Mesendoderm (in vitro differentiated cells): ENCODE results near the gene ALPL.

Experiments
- DNase-seq: peaks from one replicate; pipeline ENCODE4 v3.0.0; 2013
- H2AK5ac ChIP-seq: 2 replicates; pipeline ENCODE4 v1.6.1; 2013; ENCODE audit warnings: low read length, inconsistent platforms
- H2BK120ac ChIP-seq: 2 replicates; pipeline ENCODE4 v1.6.1; 2013; ENCODE audit warnings: low read depth, mild to moderate bottlenecking, low read length, moderate library complexity, mixed read lengths
- H2BK15ac ChIP-seq: replicated peaks from 2 replicates; pipeline ENCODE4 v1.6.1; 2013; ENCODE audit warnings: low read depth, mild to moderate bottlenecking, moderate library complexity
- H2BK5ac ChIP-seq: 2 replicates; pipeline ENCODE4 v1.6.1; 2013; ENCODE audit warnings: low read length, inconsistent platforms
- H3K18ac ChIP-seq: 2 replicates; pipeline ENCODE4 v1.6.1; 2013; ENCODE audit warnings: mild to moderate bottlenecking, low read length, mixed read lengths
- H3K23ac ChIP-seq: one replicate; pipeline ENCODE4 v1.6.1; 2013; ENCODE audit warnings: low read length
- H3K27ac ChIP-seq: 2 replicates; pipeline ENCODE4 v1.5.1; 2013; ENCODE audit warnings: low read depth, mild to moderate bottlenecking, inconsistent platforms, low read length, moderate library complexity
- H3K27me3 ChIP-seq: 2 replicates; pipeline ENCODE4 v1.6.1; 2013; ENCODE audit warnings: low read length, control low read depth, mild to moderate bottlenecking, inconsistent platforms; ENCODE audit not compliant: insufficient read depth, poor library complexity
- H3K36me3 ChIP-seq: 2 replicates; pipeline ENCODE4 v1.6.1; 2013; ENCODE audit warnings: low read length, inconsistent platforms; ENCODE audit not compliant: control insufficient read depth, insufficient read depth
- H3K4ac ChIP-seq: one replicate; pipeline ENCODE4 v1.6.1; 2013; ENCODE audit warnings: low read depth, mild to moderate bottlenecking, low read length, moderate library complexity
- H3K4me1 ChIP-seq: 2 replicates; pipeline ENCODE4 v1.6.1; 2013; ENCODE audit warnings: low read depth, low read length, inconsistent platforms; ENCODE audit not compliant: control insufficient read depth
- H3K4me2 ChIP-seq: 2 replicates; pipeline ENCODE4 v1.6.1; 2013; ENCODE audit warnings: low read length
- H3K4me3 ChIP-seq: 2 replicates; pipeline ENCODE4 v1.5.1; 2013; ENCODE audit warnings: mild to moderate bottlenecking, low read length
- H3K56ac ChIP-seq: one replicate; pipeline ENCODE4 v1.6.1; 2013; ENCODE audit warnings: low read length
- H3K79me1 ChIP-seq: 2 replicates; pipeline ENCODE4 v1.6.1; 2013; ENCODE audit warnings: low read length, inconsistent platforms
- H3K79me2 ChIP-seq: 2 replicates; pipeline ENCODE4 v1.6.1; 2013; ENCODE audit warnings: mild to moderate bottlenecking, low read length; ENCODE audit not compliant: control insufficient read depth, insufficient read depth
- H3K9ac ChIP-seq: 2 replicates; pipeline ENCODE4 v1.6.1; 2013; ENCODE audit warnings: low read length, inconsistent platforms
- H4K5ac ChIP-seq: one replicate; pipeline ENCODE4 v1.6.1; 2013; ENCODE audit warnings: low read length
- H4K8ac ChIP-seq: one replicate; pipeline ENCODE4 v1.6.1; 2013; ENCODE audit warnings: low read depth, mild to moderate bottlenecking, control low read depth, low read length, moderate library complexity
- WGBS: extraction: QIAGEN DNeasy Blood & Tissue Kit; methylation state at CpG from one replicate; pipeline ENCODE4 v1.1.7; 2013; ENCODE audit warnings: low lambda C conversion rate, missing lambda C conversion rate; ENCODE audit not compliant: insufficient coverage; ENCODE audit errors: extremely low coverage; 5-methylcytosine and 5-hydroxymethylcytosine counted together

Gene ALPL

GRCh38 chr1:21587602-21587953 lies 78.4 kb downstream of the ALPL start:
- no CpG with 5 or more reads among the region's 5 CpGs for WGBS
- no peak overlapping the region for H3K23ac ChIP-seq
- no peak overlapping the region for H2AK5ac ChIP-seq
- H2BK5ac ChIP-seq: no peak overlapping the region
- H4K8ac ChIP-seq: no peak overlapping the region
- H3K4me3 ChIP-seq: no peak overlapping the region
- H2BK120ac ChIP-seq: no peak overlapping the region
- H2BK15ac ChIP-seq: no peak overlapping the region
- H3K27ac ChIP-seq: no peak overlapping the region
- no peak overlapping the region for H3K18ac ChIP-seq
- no peaks in the 10 kb centered on the region for H3K79me1 ChIP-seq
- no peaks in the 10 kb centered on the region for H3K36me3 ChIP-seq
- no peak overlapping the region for H3K4me2 ChIP-seq
- no peak overlapping the region for H3K56ac ChIP-seq
- H3K4me1 ChIP-seq: peaks cover 3% of the 10 kb centered on the region
- no peaks in the 10 kb centered on the region for H3K79me2 ChIP-seq
- no peak overlapping the region for H3K9ac ChIP-seq
- no peak for DNase-seq
- no peaks in the 10 kb centered on the region for H3K27me3 ChIP-seq
- H3K4ac ChIP-seq: no peak overlapping the region
- H4K5ac ChIP-seq: no peak overlapping the region

DNA sequence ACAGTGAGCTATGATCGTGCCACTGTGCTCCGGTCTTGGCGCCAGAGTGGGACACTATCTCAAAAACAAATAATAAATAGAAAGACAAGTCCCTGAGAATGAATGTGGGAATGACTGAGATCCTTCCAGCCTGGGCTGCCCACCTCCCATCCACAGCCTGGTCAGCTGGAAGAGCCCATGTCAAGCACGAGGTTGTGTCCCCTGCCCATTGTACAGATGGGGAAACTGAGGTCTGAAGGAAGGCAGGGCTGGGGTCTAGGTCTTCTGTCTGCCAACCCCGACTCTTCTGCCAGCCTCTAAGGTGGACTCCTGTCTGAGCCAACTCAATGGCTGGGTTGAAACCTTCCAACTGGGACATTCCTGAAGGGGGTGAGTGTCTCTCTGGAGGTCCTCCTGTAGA lies 80.4 kb downstream of the ALPL start:
- no peak for DNase-seq
- Histone ChIP-seq H4K5ac (no peak overlapping the region), H2BK15ac (no peak overlapping the region), H3K79me1 (no peaks in the 10 kb centered on the region), H3K9ac (no peak overlapping the region), H2BK120ac (no peak overlapping the region), H3K56ac (no peak overlapping the region), H2BK5ac (no peak overlapping the region), H3K23ac (no peak overlapping the region), H3K27me3 (no peaks in the 10 kb centered on the region), H3K18ac (no peak overlapping the region), H3K79me2 (no peaks in the 10 kb centered on the region), H3K27ac (no peak overlapping the region), H3K4me3 (no peak overlapping the region), H2AK5ac (no peak overlapping the region), H3K4me1 (peaks cover 3% of the 10 kb centered on the region), H3K4ac (no peak overlapping the region), H4K8ac (no peak overlapping the region), H3K4me2 (no peak overlapping the region), H3K36me3 (no peaks in the 10 kb centered on the region)
- no CpG with 5 or more reads among the region's 5 CpGs for WGBS

DNA sequence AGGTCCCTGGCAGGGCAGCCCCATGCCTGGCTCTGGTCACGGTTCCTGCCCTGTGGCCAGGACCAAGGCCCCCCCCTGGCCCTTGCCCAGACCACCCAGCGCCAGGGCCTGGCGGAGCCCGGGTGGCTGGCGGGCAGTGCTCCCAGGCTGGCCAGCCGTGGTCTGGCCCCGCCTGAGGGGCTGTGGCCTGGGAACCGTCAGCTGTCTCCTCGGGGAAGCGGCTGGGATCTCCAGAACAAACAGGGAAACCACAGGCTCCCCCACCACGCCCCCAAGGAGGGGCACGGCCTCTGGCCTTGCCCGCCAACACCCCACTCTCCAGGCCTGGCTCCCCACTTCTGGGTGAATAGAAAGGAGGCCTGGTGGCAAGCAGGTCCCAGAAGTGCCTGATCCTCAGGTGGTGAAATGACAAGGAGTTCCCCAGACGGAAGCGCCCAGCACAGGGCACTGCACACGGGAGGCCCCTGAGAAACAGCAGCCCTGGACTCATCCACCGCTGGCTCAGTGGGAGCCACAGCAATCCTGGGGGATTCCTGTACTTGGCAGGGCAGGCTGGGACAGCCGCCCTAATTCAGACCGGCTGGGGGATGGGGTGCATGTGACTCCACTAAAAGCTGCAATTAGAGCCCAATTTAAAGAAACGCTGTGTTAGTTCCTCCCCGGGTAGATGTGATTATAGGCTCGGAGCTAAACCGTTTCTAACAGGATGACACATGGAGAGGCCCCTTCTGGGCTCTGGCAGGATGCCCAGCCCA lies 81.1 kb downstream of the ALPL start:
- Histone ChIP-seq H3K36me3 (no peaks in the 10 kb centered on the region), H3K79me2 (no peaks in the 10 kb centered on the region), H3K9ac (no peak overlapping the region), H3K79me1 (no peaks in the 10 kb centered on the region), H3K27me3 (no peaks in the 10 kb centered on the region), H4K5ac (no peak overlapping the region), H3K27ac (no peak overlapping the region), H3K4me3 (no peak overlapping the region), H2AK5ac (no peak overlapping the region), H3K4ac (no peak overlapping the region), H4K8ac (no peak overlapping the region), H2BK5ac (no peak overlapping the region), H2BK15ac (no peak overlapping the region), H2BK120ac (no peak overlapping the region), H3K4me2 (no peak overlapping the region), H3K4me1 (peaks cover 3% of the 10 kb centered on the region), H3K23ac (no peak overlapping the region), H3K56ac (no peak overlapping the region), H3K18ac (no peak overlapping the region)
- DNase-seq: no peak
- no CpG with 5 or more reads among the region's 23 CpGs for WGBS

DNA sequence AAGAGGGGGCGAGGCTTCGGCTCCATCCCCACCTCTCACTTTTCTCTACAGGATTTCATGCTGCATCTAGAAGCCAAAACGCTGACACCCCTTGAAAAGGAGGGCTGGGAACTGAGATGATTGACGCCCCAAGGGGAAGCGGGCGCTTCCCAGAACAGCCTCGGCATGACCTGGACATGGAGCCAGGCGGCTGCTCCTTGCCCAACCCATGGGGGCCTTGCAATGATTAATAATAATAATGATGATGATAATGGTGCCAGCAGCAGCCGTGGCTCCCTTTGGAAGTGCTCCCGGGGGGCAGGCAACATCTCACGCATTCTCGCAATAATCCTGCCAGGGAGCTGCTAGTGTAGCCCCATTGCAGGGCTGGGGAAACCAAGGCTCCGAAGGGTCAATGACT lies 81.7 kb downstream of the ALPL start:
- no peak for DNase-seq
- H3K23ac ChIP-seq: no peak overlapping the region
- no peak overlapping the region for H4K5ac ChIP-seq
- H3K18ac ChIP-seq: no peak overlapping the region
- no peak overlapping the region for H2BK5ac ChIP-seq
- H3K56ac ChIP-seq: no peak overlapping the region
- no peak overlapping the region for H3K4me3 ChIP-seq
- no CpG with 5 or more reads among the region's 13 CpGs for WGBS
- H2BK120ac ChIP-seq: no peak overlapping the region
- H3K9ac ChIP-seq: no peak overlapping the region
- no peak overlapping the region for H3K4ac ChIP-seq
- H3K36me3 ChIP-seq: no peaks in the 10 kb centered on the region
- H2AK5ac ChIP-seq: no peak overlapping the region
- H3K79me2 ChIP-seq: no peaks in the 10 kb centered on the region
- peaks cover 3% of the 10 kb centered on the region for H3K4me1 ChIP-seq
- no peak overlapping the region for H3K4me2 ChIP-seq
- no peak overlapping the region for H3K27ac ChIP-seq
- H2BK15ac ChIP-seq: no peak overlapping the region
- H4K8ac ChIP-seq: no peak overlapping the region
- no peaks in the 10 kb centered on the region for H3K79me1 ChIP-seq
- no peaks in the 10 kb centered on the region for H3K27me3 ChIP-seq

GRCh38 chr1:21592086-21592865 lies 83.1 kb downstream of the ALPL start:
- no peaks in the 10 kb centered on the region for H3K79me2 ChIP-seq
- no peak overlapping the region for H2AK5ac ChIP-seq
- no peaks in the 10 kb centered on the region for H3K4me1 ChIP-seq
- no peak overlapping the region for H3K27ac ChIP-seq
- H3K27me3 ChIP-seq: no peaks in the 10 kb centered on the region
- no CpG with 5 or more reads among the region's 12 CpGs for WGBS
- no peaks in the 10 kb centered on the region for H3K36me3 ChIP-seq
- H2BK5ac ChIP-seq: no peak overlapping the region
- H2BK120ac ChIP-seq: no peak overlapping the region
- no peak overlapping the region for H3K18ac ChIP-seq
- H3K4ac ChIP-seq: no peak overlapping the region
- H3K4me2 ChIP-seq: no peak overlapping the region
- H4K5ac ChIP-seq: no peak overlapping the region
- H3K23ac ChIP-seq: no peak overlapping the region
- no peak overlapping the region for H3K9ac ChIP-seq
- no peak overlapping the region for H3K56ac ChIP-seq
- no peaks in the 10 kb centered on the region for H3K79me1 ChIP-seq
- H2BK15ac ChIP-seq: no peak overlapping the region
- DNase-seq: no peak
- no peak overlapping the region for H3K4me3 ChIP-seq
- H4K8ac ChIP-seq: no peak overlapping the region
